Suprapubic skin (tissue), 4 donors: ENCODE results near the gene CDC37L1.

Experiments used
- CTCF ChIP-seq, 2 donors: fragments of 200-600 bp in 1 of 2; fragments of 450-650 bp in 1 of 2; sonication (generic) in 1 of 2; IDR thresholded peaks; one replicate each; pipeline ENCODE4 v1.5.1; 2016 to 2019; ENCODE audit warnings: antibody characterized with exemption in 2 of 2, mild to moderate bottlenecking in 1 of 2, moderate library complexity in 1 of 2
- EP300 ChIP-seq: sonication (generic); formaldehyde crosslinking; IDR thresholded peaks from one replicate; pipeline ENCODE4 v1.6.1; 2017; ENCODE audit warnings: antibody characterized with exemption
- POLR2AphosphoS5 ChIP-seq, 3 donors: sonication (generic); formaldehyde crosslinking; IDR thresholded peaks; one replicate each; pipeline ENCODE4 v1.6.1; 2017; ENCODE audit warnings: antibody characterized with exemption in 3 of 3

DNA sequence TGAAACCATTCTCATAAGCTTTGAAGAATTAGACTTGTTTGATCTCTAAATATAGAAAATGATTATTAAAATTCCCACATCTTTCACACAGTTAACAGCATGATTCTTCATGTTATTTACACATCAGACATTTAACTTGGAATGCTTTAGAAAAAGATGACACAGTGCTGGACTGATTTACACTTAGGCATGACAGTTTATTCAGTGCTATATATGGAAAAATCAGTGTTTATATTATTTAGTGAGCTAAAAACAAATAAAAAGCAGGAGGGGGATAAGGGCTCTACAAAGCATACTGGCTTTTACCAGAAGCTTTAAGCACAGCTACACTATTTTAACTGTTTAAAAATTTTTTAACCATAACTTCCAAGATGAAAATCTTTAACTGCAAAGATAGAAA lies 30.0 kb downstream of the CDC37L1 start:
- TF ChIP-seq CTCF (IDR thresholded peaks at IDR 0.05) (no peak), EP300 (no peak), POLR2AphosphoS5 (IDR thresholded peaks at IDR 0.05) (no peak)
